Adrenal gland (tissue), 12 donors: ENCODE data around the gene TACR1. TPM values are rescaled to one million over a fixed set of nuclear protein-coding genes. Genes with fewer than 3 reads are reported as not detected.

Source experiments
- DNase-seq, 7 donors: peaks; one replicate each; pipeline ENCODE4 v3.0.0-alpha.2; 2019 to 2020
- H3K27ac ChIP-seq, 5 donors: fragments of 200-600 bp; sonication (generic) in 4 of 5; 1 replicate in 3 of 5; 2 replicates in 2 of 5; pipeline versions ENCODE4 v1.5.1 to v1.8.0; 2016 to 2020; ENCODE audit warnings: mild to moderate bottlenecking in 1 of 5
- H3K27me3 ChIP-seq: fragments of 200-600 bp; 2 replicates; pipeline ENCODE4 v1.8.0; 2021
- H3K36me3 ChIP-seq, 2 donors: fragments of 200-600 bp; replicated peaks in 1 of 2; 1 replicate in 1 of 2; 2 replicates in 1 of 2; pipeline versions ENCODE4 v1.5.1 to v1.8.0; 2018 to 2022
- H3K4me1 ChIP-seq, 2 donors: fragments of 200-600 bp; replicated peaks in 1 of 2; 1 replicate in 1 of 2; 2 replicates in 1 of 2; pipeline versions ENCODE4 v1.5.1 to v1.8.0; 2018 to 2021
- H3K4me3 ChIP-seq, 4 donors: fragments of 200-600 bp; sonication (generic) in 3 of 4; one replicate each; pipeline ENCODE4 v1.5.1; 2016 to 2018
- H3K9me3 ChIP-seq, 3 donors: fragments of 200-600 bp; sonication (generic) in 1 of 3; replicated peaks in 1 of 3; 1 replicate in 2 of 3; 2 replicates in 1 of 3; pipeline versions ENCODE4 v1.5.1 to v1.8.0; 2016 to 2021
- CTCF ChIP-seq, 6 experiments: fragments of 450-650 bp in 4 of 6; fragments of 200-600 bp in 2 of 6; sonication (generic) in 1 of 6; IDR thresholded peaks; 1 replicate in 5 of 6; 2 replicates in 1 of 6; pipeline versions ENCODE4 v1.5.1 to v1.8.0; 2016 to 2021; ENCODE audit warnings: antibody characterized with exemption in 6 of 6, mild to moderate bottlenecking in 2 of 6, moderate library complexity in 1 of 6
- POLR2A ChIP-seq, 2 donors: fragments of 450-650 bp; IDR thresholded peaks; one replicate each; pipeline ENCODE4 v1.6.1; 2017; ENCODE audit warnings: antibody characterized with exemption in 2 of 2, mild to moderate bottlenecking in 2 of 2, moderate library complexity in 1 of 2
- WGBS, 4 donors: extraction: QIAGEN DNeasy Blood & Tissue Kit in 2 of 4; methylation state at CpG; one replicate each; pipeline versions ENCODE4 v1.1.5 to v1.1.7; 2013 to 2017; 5-methylcytosine and 5-hydroxymethylcytosine counted together
- intact Hi-C, 2 donors: fragments of 100-400 bp; cut with DNase I; formaldehyde crosslinking; loops; one replicate each; pipeline versions ENCODE4 v1.14.1 to v1.15.0; 2022 to 2023
- polyA plus RNA-seq, 3 donors: library from polyadenylated mRNA; stranded (reverse); fragments of 200-250 nt in 2 of 3; fragments of 350-450 nt in 1 of 3; fragmentation: Illumina TruSeq in 1 of 3; extraction: RNeasy Lipid Tissue Mini Kit (QIAGEN cat#74804) in 1 of 3; gene quantifications; one replicate each; pipeline ENCODE4 v1.2.3, GENCODE V29; 2013 to 2014
- total RNA-seq, 9 donors: library from RNA; depleted of rRNA in 4 of 9; stranded (reverse); fragments of >200 nt in 4 of 9; fragments of 120-200 nt in 1 of 9; fragmentation: NEBNext Ultra II Directional in 1 of 9; extraction: Animal tissue kit (Norgen Biotek cat#: 25700) in 1 of 9; gene quantifications; one replicate each; pipeline versions ENCODE4 v1.1.0 to v1.2.4, GENCODE V29; 2013 to 2023
- donor health status: healthy with polysubstance abuse.
- donor health status: Bipolar disorder and iron deficiency.
- donor health status: DM: yes; HTN: yes; CAD: no.
- donor health status: DM: no; HTN: no; CAD: no.
- donor health status: DM: no; HTN: no; CAD: no.
- donor health status: DM: yes; HTN: yes; CAD: no.

The TACR1 gene
- total and polyA plus RNA-seq, 12 donors, result 0.15 to 1.9 (median 0.41) TPM; not detected in 1

GRCh38 chr2:75018162-75018561 lies 181.2 kb downstream of the TACR1 start:
- Histone ChIP-seq H3K27me3 (no peaks in the 10 kb centered on the region), H3K27ac (no peak overlapping the region), H3K4me1 (no peaks in the 10 kb centered on the region), H3K36me3 (no peaks in the 10 kb centered on the region), H3K4me3 (no peak overlapping the region), H3K9me3 (no peaks in the 10 kb centered on the region)
- 77 to 87% (median 83%) methylated on average over 2 of the region's 2 CpGs for WGBS, 4 donors
- TF ChIP-seq CTCF (IDR thresholded peaks at IDR 0.05) (no peak), POLR2A (IDR thresholded peaks at IDR 0.05) (no peak)
- peak in 1 of 7 donors; percentile 19 for DNase-seq
- intact Hi-C loops, result no loop called here

- TF ChIP-seq CTCF (IDR thresholded peaks at IDR 0.05), result no peak
- TF ChIP-seq POLR2A (IDR thresholded peaks at IDR 0.05), result no peak
- Histone ChIP-seq H3K27ac (no peak overlapping the region), H3K27me3 (no peaks in the 10 kb centered on the region), H3K9me3 (no peaks in the 10 kb centered on the region), H3K4me3 (no peak overlapping the region), H3K4me1 (no peaks in the 10 kb centered on the region), H3K36me3 (no peaks in the 10 kb centered on the region)
- WGBS, 4 donors, result 82 to 88% (median 86%) methylated on average over 8 of the region's 8 CpGs
- DNase-seq, result no peak
- intact Hi-C loops, result no loop called here
Measured at GRCh38 chr2:75012080-75012479, 187.2 kb downstream of the TACR1 start.

GRCh38 chr2:75010571-75010970 lies 188.7 kb downstream of the TACR1 start:
- Histone ChIP-seq H3K4me1 (no peaks in the 10 kb centered on the region), H3K36me3 (no peaks in the 10 kb centered on the region), H3K27ac (no peak overlapping the region), H3K27me3 (no peaks in the 10 kb centered on the region), H3K9me3 (no peaks in the 10 kb centered on the region), H3K4me3 (no peak overlapping the region)
- WGBS, 4 donors, result 89 to 100% (median 96%) methylated on average over 1 of the region's 1 CpG
- intact Hi-C loops, result no loop called here
- DNase-seq, result no peak
- TF ChIP-seq CTCF (IDR thresholded peaks at IDR 0.05) (no peak), POLR2A (IDR thresholded peaks at IDR 0.05) (no peak)

GRCh38 chr2:75007819-75008218 lies 191.5 kb downstream of the TACR1 start:
- intact Hi-C loops, result no loop called here
- no peak for DNase-seq
- Histone ChIP-seq H3K4me3 (no peak overlapping the region), H3K4me1 (no peaks in the 10 kb centered on the region), H3K27me3 (no peaks in the 10 kb centered on the region), H3K36me3 (no peaks in the 10 kb centered on the region), H3K9me3 (no peaks in the 10 kb centered on the region), H3K27ac (no peak overlapping the region)
- WGBS, 4 donors, result 85 to 96% (median 93%) methylated on average over 3 to 4 of the region's 4 CpGs
- TF ChIP-seq POLR2A (IDR thresholded peaks at IDR 0.05), result no peak
- TF ChIP-seq CTCF (IDR thresholded peaks at IDR 0.05), result no peak
